ENCODE results near the gene NCKAP5. TPM values are rescaled to one million over a fixed set of nuclear protein-coding genes. Genes with fewer than 3 reads are reported as not detected.

Gene NCKAP5
- total RNA-seq, 3 donors from 2014 or later (not counting 1 experiment from before 2014, with no cell fraction given): 0.12 to 0.20 TPM; not detected in 1

DNA sequence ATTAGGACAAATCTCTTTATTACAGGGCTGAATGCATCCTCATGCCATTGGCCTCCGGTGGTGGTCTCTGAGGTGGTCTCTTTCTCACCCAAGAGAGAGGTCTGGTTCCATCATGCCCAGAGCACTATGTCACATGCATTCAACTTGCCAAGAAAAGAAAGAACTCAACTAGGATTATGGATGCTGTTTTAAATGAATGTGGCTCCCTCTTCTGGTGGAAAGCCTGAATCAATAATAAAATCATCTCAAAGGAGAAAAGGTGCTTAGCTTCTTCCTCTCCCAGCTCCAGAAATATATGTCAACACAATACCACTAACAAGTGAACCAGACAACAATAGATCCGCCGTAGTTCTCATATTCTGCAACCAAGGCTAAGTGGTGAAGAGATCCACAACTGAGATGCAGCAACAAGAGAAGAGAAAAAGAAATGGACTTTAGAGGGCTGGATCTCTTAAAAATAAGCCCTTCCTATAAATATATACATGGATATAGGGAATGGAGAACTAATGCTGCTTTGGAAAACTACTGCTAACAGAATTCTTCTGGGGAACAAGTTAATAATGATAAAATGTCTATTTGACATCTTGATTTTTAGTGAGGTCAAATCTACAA lies 396.8 kb downstream of the NCKAP5 start:
- Mint-ChIP-seq H3K36me3 (no peaks in the 10 kb centered on the region), H3K27ac (no peak overlapping the region), H3K4me3 (no peak overlapping the region), H3K4me1 (no peaks in the 10 kb centered on the region), H3K9me3 (peaks cover 3% of the 10 kb centered on the region in 2 donors), H3K27me3 (ENCODE audit: low read depth in 2 of 2) (no peaks in the 10 kb centered on the region)
- no peaks in the 10 kb centered on the region for H3K36me3 ChIP-seq (ENCODE audit: control insufficient read depth, insufficient read depth, low read length)
- H3K27ac ChIP-seq (ENCODE audit: low read length): no peak overlapping the region
- H3K4me1 ChIP-seq (ENCODE audit: control insufficient read depth, insufficient read depth, low read length): no peaks in the 10 kb centered on the region
- ATAC-seq (no peak), DNase-seq (peak in 1 of 2 donors; percentile 3)
- 44% methylated on average over 1 of the region's 3 CpGs for WGBS (ENCODE audit: insufficient coverage)
- intact Hi-C loops (cut with micrococcal nuclease): no loop called here
- TF ChIP-seq, protein P1, sequence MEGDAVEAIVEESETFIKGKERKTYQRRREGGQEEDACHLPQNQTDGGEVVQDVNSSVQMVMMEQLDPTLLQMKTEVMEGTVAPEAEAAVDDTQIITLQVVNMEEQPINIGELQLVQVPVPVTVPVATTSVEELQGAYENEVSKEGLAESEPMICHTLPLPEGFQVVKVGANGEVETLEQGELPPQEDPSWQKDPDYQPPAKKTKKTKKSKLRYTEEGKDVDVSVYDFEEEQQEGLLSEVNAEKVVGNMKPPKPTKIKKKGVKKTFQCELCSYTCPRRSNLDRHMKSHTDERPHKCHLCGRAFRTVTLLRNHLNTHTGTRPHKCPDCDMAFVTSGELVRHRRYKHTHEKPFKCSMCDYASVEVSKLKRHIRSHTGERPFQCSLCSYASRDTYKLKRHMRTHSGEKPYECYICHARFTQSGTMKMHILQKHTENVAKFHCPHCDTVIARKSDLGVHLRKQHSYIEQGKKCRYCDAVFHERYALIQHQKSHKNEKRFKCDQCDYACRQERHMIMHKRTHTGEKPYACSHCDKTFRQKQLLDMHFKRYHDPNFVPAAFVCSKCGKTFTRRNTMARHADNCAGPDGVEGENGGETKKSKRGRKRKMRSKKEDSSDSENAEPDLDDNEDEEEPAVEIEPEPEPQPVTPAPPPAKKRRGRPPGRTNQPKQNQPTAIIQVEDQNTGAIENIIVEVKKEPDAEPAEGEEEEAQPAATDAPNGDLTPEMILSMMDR (IDR thresholded peaks at IDR 0.05): no peak
- H3K4me3 ChIP-seq (ENCODE audit: low read length): no peak overlapping the region
- H3K9me3 ChIP-seq (ENCODE audit: control insufficient read depth, insufficient read depth, low read length): no peaks in the 10 kb centered on the region
- no peaks in the 10 kb centered on the region for H3K27me3 ChIP-seq (ENCODE audit: control insufficient read depth, insufficient read depth, low read length)

DNA sequence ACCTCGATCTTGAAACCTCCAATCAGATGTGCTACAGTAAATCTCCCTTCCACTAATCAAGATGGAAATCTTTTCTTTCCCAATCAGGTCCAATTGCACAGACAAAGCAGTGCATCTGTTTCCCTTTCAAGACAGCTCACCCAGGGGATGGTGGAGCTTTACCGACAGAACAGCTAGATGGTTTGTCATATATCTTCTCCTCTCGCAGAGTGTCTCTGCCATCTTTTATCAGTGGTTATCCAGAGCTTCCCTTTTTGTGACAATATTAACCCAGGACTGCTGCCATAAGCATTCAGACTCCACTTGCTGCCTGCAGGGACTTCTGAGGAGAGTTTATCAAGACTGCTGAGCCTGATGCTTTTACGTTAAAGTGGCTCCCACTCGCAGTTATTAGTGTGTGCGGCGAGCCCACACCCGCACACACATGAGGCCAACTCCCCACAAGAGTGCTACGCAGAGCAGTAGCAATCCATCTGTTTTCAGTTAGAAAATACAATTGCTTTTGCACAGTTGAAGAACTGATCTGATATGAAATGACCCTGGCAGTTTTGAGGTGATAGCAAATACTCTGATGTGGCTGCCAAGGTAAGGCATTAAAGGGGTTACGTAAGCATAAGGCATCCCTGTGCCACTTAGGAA lies 398.9 kb downstream of the NCKAP5 start:
- intact Hi-C loops (cut with micrococcal nuclease): no loop called here
- H3K9me3 ChIP-seq (ENCODE audit: control insufficient read depth, insufficient read depth, low read length): no peaks in the 10 kb centered on the region
- TF ChIP-seq, protein P1 (IDR thresholded peaks at IDR 0.05): no peak
- Mint-ChIP-seq H3K4me3 (no peak overlapping the region), H3K9me3 (peaks cover 0 to 3% of the 10 kb centered on the region in 2 donors), H3K27me3 (ENCODE audit: low read depth in 2 of 2) (no peaks in the 10 kb centered on the region), H3K27ac (no peak overlapping the region), H3K4me1 (no peaks in the 10 kb centered on the region), H3K36me3 (no peaks in the 10 kb centered on the region)
- WGBS (ENCODE audit: insufficient coverage): 72% methylated on average over 10 of the region's 10 CpGs
- H3K4me3 ChIP-seq (ENCODE audit: low read length): no peak overlapping the region
- H3K27me3 ChIP-seq (ENCODE audit: control insufficient read depth, insufficient read depth, low read length): no peaks in the 10 kb centered on the region
- H3K27ac ChIP-seq (ENCODE audit: low read length): no peak overlapping the region
- DNase-seq (no peak), ATAC-seq (no peak)
- no peaks in the 10 kb centered on the region for H3K4me1 ChIP-seq (ENCODE audit: control insufficient read depth, insufficient read depth, low read length)
- H3K36me3 ChIP-seq (ENCODE audit: control insufficient read depth, insufficient read depth, low read length): no peaks in the 10 kb centered on the region

DNA sequence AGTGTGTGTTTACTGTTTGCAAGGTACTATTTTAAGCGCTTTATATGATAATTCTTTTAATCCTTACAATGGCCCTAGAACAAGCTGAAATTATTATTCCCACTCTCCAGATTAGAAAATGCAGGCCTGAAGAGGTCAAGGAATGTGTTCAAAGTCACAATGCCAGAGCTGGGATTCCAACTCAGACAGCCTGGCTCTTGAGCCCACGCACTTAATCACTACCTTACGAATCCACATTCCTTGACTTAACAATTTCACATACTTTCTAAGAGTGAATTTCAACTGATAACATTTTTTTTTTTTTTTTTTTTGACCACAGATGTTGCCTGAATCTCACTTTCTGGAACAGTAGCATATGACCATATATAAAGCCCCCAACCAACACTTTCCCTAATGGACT lies 400.3 kb downstream of the NCKAP5 start:
- no peak overlapping the region for H3K4me3 ChIP-seq (ENCODE audit: low read length)
- no peaks in the 10 kb centered on the region for H3K9me3 ChIP-seq (ENCODE audit: control insufficient read depth, insufficient read depth, low read length)
- H3K27me3 Mint-ChIP-seq (ENCODE audit: low read depth in 2 of 2): no peaks in the 10 kb centered on the region
- TF ChIP-seq, protein P1 (IDR thresholded peaks at IDR 0.05): no peak
- no peak for ATAC-seq
- H3K36me3 ChIP-seq (ENCODE audit: control insufficient read depth, insufficient read depth, low read length): no peaks in the 10 kb centered on the region
- DNase-seq: no peak
- no peaks in the 10 kb centered on the region for H3K4me1 Mint-ChIP-seq
- no peak overlapping the region for H3K27ac Mint-ChIP-seq
- H3K9me3 Mint-ChIP-seq: peaks cover 0 to 3% of the 10 kb centered on the region in 2 donors
- no peaks in the 10 kb centered on the region for H3K36me3 Mint-ChIP-seq
- intact Hi-C loops (cut with micrococcal nuclease): no loop called here
- no peaks in the 10 kb centered on the region for H3K27me3 ChIP-seq (ENCODE audit: control insufficient read depth, insufficient read depth, low read length)
- H3K27ac ChIP-seq (ENCODE audit: low read length): no peak overlapping the region
- H3K4me1 ChIP-seq (ENCODE audit: control insufficient read depth, insufficient read depth, low read length): no peaks in the 10 kb centered on the region
- WGBS (ENCODE audit: insufficient coverage): 81% methylated on average over 3 of the region's 3 CpGs
- H3K4me3 Mint-ChIP-seq: no peak overlapping the region
